HepG2 (cell line): ENCODE measurements around the gene BID. TPM values are rescaled to one million over a fixed set of nuclear protein-coding genes. Genes with fewer than 3 reads are reported as not detected.

ENCODE experiments used
- CC2D1A ChIP-seq: sonication (generic); formaldehyde crosslinking; IDR thresholded peaks from 2 replicates; pipeline ENCODE4 v1.8.1; 2023; ENCODE audit warnings: mild to moderate bottlenecking, missing genetic modification reagents
- HDAC2 ChIP-seq: sonication (generic); formaldehyde crosslinking; IDR thresholded peaks from 2 replicates; pipeline ENCODE4 v1.4.0; 2020; ENCODE audit warnings: missing genetic modification reagents
- MAFK ChIP-seq, 2 experiments: IDR thresholded peaks in 1 of 2; conservative IDR thresholded peaks in 1 of 2; 2 replicates each; pipeline ENCODE4 v1.6.1; 2011; ENCODE audit warnings: improper control_type of control experiment in 2 of 2, low read length in 2 of 2
- MATR3 ChIP-seq: sonication (generic); formaldehyde crosslinking; IDR thresholded peaks from 2 replicates; pipeline ENCODE4 v1.4.0; 2020; ENCODE audit warnings: missing genetic modification reagents
- PITX1 ChIP-seq: sonication (generic); formaldehyde crosslinking; IDR thresholded peaks from 2 replicates; pipeline ENCODE4 v1.5.1; 2020; ENCODE audit warnings: mild to moderate bottlenecking, missing genetic modification reagents
- POLR2AphosphoS2 ChIP-seq: IDR thresholded peaks from 2 replicates; pipeline ENCODE4 v1.6.1; 2011; ENCODE audit warnings: low read depth, low read length, improper control_type of control experiment
- SAFB2 ChIP-seq: sonication (generic); formaldehyde crosslinking; IDR thresholded peaks from 2 replicates; pipeline ENCODE4 v1.5.1; 2020; ENCODE audit warnings: missing genetic modification reagents, low read depth, mild to moderate bottlenecking, borderline replicate concordance
- SMYD3 ChIP-seq: sonication (generic); formaldehyde crosslinking; IDR thresholded peaks from 2 replicates; pipeline ENCODE4 v1.8.1; 2023; ENCODE audit warnings: mild to moderate bottlenecking, missing genetic modification reagents
- TBX3 ChIP-seq: fragments of 450-650 bp; IDR thresholded peaks from 2 replicates; pipeline ENCODE4 v1.6.1; 2017; ENCODE audit warnings: antibody characterized with exemption, mild to moderate bottlenecking, inconsistent platforms, borderline replicate concordance
- ZFY ChIP-seq: sonication (generic); formaldehyde crosslinking; IDR thresholded peaks from 2 replicates; pipeline ENCODE4 v1.4.0; 2020; ENCODE audit warnings: missing genetic modification reagents
- ZNF12 ChIP-seq: sonication (generic); formaldehyde crosslinking; IDR thresholded peaks from 2 replicates; pipeline ENCODE4 v1.5.0; 2020; ENCODE audit warnings: missing genetic modification reagents
- ZNF225 ChIP-seq: sonication (generic); formaldehyde crosslinking; IDR thresholded peaks from 2 replicates; pipeline ENCODE4 v1.4.0; 2020; ENCODE audit warnings: mild to moderate bottlenecking, missing genetic modification reagents
- ZNF234 ChIP-seq: sonication (generic); formaldehyde crosslinking; conservative IDR thresholded peaks from 2 replicates; pipeline ENCODE4 v1.5.1; 2020; ENCODE audit warnings: mild to moderate bottlenecking, missing genetic modification reagents
- ZNF496 ChIP-seq: sonication (generic); formaldehyde crosslinking; IDR thresholded peaks from 2 replicates; pipeline ENCODE4 v1.8.1; 2023; ENCODE audit warnings: mild to moderate bottlenecking, moderate library complexity, missing genetic modification reagents; ENCODE audit not compliant: insufficient replicate concordance
- ZNF556 ChIP-seq: sonication (generic); formaldehyde crosslinking; IDR thresholded peaks from 2 replicates; pipeline ENCODE4 v1.4.0; 2020; ENCODE audit warnings: mild to moderate bottlenecking, missing genetic modification reagents, borderline replicate concordance
- ZNF598 ChIP-seq: sonication (generic); formaldehyde crosslinking; IDR thresholded peaks from 2 replicates; pipeline ENCODE4 v1.5.1; 2020; ENCODE audit warnings: mild to moderate bottlenecking, missing genetic modification reagents, borderline replicate concordance
- ZNF614 ChIP-seq: IDR thresholded peaks from 2 replicates; pipeline ENCODE4 v1.6.1; 2018; ENCODE audit warnings: missing biosample characterization, missing genetic modification reagents, inconsistent platforms, borderline replicate concordance
- ZNF724P ChIP-seq: sonication (generic); formaldehyde crosslinking; IDR thresholded peaks from 2 replicates; pipeline ENCODE4 v1.8.0; 2022; ENCODE audit warnings: missing genetic modification reagents, borderline replicate concordance
- polyA plus RNA-seq, 8 experiments: library from polyadenylated mRNA; depleted of rRNA in 3 of 8; stranded (reverse) in 7 of 8; unstranded in 1 of 8; fragments of >200 nt; fragmentation: Illumina TruSeq in 4 of 8; extraction: Trizol in 4 of 8; gene quantifications; 2 replicates each; pipeline versions ENCODE4 v1.2.1 to v1.2.3, GENCODE V29; 2011 to 2016; ENCODE audit warnings: low read depth in 4 of 8, missing spikeins in 1 of 8, mixed read lengths in 1 of 8; ENCODE audit not compliant: insufficient read depth in 1 of 8
- total RNA-seq, 5 experiments: library from RNA; depleted of rRNA; stranded (reverse); fragments of >200 nt; fragmentation: Illumina TruSeq; extraction: Trizol; gene quantifications; 2 replicates each; pipeline ENCODE4 v1.2.3, GENCODE V29; 2016; ENCODE audit warnings: low read depth in 1 of 5
- TF ChIP-seq, protein P1 (sequence below): sonication (generic); formaldehyde crosslinking; IDR thresholded peaks from 2 replicates; pipeline ENCODE4 v1.5.0; 2020; ENCODE audit warnings: mild to moderate bottlenecking, missing genetic modification reagents
- TF ChIP-seq, protein P2 (sequence below): sonication (generic); formaldehyde crosslinking; IDR thresholded peaks from 2 replicates; pipeline ENCODE4 v1.4.0; 2020; ENCODE audit warnings: mild to moderate bottlenecking, missing genetic modification reagents
- TF ChIP-seq, protein P3 (sequence below): sonication (generic); formaldehyde crosslinking; conservative IDR thresholded peaks from 2 replicates; pipeline ENCODE4 v1.4.0; 2020; ENCODE audit warnings: missing genetic modification reagents
- TF ChIP-seq, protein P4 (sequence below): sonication (generic); formaldehyde crosslinking; IDR thresholded peaks from 2 replicates; pipeline ENCODE4 v1.5.0; 2020; ENCODE audit warnings: missing genetic modification reagents
- TF ChIP-seq, protein P5 (sequence below): sonication (generic); formaldehyde crosslinking; IDR thresholded peaks from 2 replicates; pipeline ENCODE4 v1.8.1; 2023; ENCODE audit warnings: mild to moderate bottlenecking, missing genetic modification reagents

Gene BID
- total and polyA plus RNA-seq, 2 of the 13 experiments (the other 11 are each of a cell fraction or from before 2014, with no cell fraction given): 35.3 to 51.7 TPM

DNA sequence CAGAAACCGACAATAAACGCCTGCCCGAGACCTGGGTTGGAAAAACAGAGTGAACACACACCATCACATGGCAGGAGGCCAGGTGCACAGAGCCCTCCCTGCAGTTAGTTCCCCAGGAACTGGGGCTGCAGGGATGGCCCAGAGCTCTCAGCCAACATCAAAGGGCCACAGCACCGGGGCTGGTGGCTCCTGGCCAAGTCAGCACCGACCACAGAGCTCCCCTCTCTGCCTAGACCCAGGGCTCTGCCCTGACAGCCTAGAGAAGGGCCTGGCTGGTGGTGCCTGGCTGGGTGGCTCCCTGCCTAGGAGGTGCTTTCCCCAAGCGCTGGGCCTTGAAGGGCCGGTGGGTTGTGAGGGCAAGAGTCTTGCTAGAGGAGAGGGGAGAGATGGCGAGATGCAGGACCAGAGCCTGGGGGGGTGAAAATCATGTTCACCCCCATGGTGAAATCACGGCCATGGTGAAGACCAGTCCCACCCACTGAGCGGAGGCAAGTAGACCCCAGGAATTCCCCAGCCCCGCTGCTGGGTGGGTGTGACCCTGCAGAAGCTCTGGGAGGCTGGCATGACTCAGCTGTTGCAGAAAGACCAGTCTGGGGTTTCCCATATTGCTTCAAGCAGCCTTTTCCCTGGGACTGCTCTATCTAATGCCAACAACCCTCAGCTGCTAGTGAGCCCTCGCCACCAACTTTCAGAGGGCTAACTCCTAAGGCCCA is 7.2 kb upstream of the BID start (continued):
- TF ChIP-seq ZNF496 (CRISPR knock-in tag) (no peak), ZNF234 (CRISPR knock-in tag) (no peak), CC2D1A (CRISPR knock-in tag) (no peak), MATR3 (CRISPR knock-in tag) (no peak), ZNF225 (no peak), TBX3 (no peak), POLR2AphosphoS2 (no peak), ZNF724P (no peak), MAFK (conservative IDR thresholded peaks at IDR 0.05 in 1 of 2, IDR thresholded peaks at IDR 0.05 in 1 of 2; ENCODE audit: low read length in 2 of 2) (0 out of 4 replicates have a peak, but pooled peaks have one; percentile 5 to 15), ZNF556 (CRISPR knock-in tag) (peak; percentile 58; the same call in 1 of the 2 replicates), HDAC2 (CRISPR knock-in tag) (peak; percentile 12; the same call in 1 of the 2 replicates), PITX1 (CRISPR knock-in tag) (no peak), ZNF598 (0 out of 2 replicates have a peak, but pooled peaks have one; percentile 54), SAFB2 (CRISPR knock-in tag) (no peak), ZNF12 (no peak), ZFY (peak; percentile 42; the same call in 1 of the 2 replicates), ZNF614 (CRISPR knock-in tag) (0 out of 2 replicates have a peak, but pooled peaks have one; percentile 46), SMYD3 (no peak)
- TF ChIP-seq, protein P1, sequence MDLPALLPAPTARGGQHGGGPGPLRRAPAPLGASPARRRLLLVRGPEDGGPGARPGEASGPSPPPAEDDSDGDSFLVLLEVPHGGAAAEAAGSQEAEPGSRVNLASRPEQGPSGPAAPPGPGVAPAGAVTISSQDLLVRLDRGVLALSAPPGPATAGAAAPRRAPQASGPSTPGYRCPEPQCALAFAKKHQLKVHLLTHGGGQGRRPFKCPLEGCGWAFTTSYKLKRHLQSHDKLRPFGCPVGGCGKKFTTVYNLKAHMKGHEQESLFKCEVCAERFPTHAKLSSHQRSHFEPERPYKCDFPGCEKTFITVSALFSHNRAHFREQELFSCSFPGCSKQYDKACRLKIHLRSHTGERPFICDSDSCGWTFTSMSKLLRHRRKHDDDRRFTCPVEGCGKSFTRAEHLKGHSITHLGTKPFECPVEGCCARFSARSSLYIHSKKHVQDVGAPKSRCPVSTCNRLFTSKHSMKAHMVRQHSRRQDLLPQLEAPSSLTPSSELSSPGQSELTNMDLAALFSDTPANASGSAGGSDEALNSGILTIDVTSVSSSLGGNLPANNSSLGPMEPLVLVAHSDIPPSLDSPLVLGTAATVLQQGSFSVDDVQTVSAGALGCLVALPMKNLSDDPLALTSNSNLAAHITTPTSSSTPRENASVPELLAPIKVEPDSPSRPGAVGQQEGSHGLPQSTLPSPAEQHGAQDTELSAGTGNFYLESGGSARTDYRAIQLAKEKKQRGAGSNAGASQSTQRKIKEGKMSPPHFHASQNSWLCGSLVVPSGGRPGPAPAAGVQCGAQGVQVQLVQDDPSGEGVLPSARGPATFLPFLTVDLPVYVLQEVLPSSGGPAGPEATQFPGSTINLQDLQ (CRISPR knock-in tag): no peak
- TF ChIP-seq, protein P2, sequence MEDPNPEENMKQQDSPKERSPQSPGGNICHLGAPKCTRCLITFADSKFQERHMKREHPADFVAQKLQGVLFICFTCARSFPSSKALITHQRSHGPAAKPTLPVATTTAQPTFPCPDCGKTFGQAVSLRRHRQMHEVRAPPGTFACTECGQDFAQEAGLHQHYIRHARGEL (CRISPR knock-in tag): no peak
- TF ChIP-seq, protein P3, sequence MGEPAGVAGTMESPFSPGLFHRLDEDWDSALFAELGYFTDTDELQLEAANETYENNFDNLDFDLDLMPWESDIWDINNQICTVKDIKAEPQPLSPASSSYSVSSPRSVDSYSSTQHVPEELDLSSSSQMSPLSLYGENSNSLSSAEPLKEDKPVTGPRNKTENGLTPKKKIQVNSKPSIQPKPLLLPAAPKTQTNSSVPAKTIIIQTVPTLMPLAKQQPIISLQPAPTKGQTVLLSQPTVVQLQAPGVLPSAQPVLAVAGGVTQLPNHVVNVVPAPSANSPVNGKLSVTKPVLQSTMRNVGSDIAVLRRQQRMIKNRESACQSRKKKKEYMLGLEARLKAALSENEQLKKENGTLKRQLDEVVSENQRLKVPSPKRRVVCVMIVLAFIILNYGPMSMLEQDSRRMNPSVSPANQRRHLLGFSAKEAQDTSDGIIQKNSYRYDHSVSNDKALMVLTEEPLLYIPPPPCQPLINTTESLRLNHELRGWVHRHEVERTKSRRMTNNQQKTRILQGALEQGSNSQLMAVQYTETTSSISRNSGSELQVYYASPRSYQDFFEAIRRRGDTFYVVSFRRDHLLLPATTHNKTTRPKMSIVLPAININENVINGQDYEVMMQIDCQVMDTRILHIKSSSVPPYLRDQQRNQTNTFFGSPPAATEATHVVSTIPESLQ (CRISPR knock-in tag): no peak
- TF ChIP-seq, protein P4, sequence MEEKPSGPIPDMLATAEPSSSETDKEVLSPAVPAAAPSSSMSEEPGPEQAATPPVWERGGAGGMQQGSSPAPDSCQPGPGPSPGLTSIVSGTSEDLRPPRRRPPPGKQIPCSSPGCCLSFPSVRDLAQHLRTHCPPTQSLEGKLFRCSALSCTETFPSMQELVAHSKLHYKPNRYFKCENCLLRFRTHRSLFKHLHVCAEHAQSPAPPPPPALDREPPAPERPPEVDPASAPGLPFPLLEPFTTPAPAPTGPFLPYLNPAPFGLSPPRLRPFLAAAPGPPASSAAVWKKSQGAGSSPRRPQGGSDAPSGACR: no peak
- TF ChIP-seq, protein P5, sequence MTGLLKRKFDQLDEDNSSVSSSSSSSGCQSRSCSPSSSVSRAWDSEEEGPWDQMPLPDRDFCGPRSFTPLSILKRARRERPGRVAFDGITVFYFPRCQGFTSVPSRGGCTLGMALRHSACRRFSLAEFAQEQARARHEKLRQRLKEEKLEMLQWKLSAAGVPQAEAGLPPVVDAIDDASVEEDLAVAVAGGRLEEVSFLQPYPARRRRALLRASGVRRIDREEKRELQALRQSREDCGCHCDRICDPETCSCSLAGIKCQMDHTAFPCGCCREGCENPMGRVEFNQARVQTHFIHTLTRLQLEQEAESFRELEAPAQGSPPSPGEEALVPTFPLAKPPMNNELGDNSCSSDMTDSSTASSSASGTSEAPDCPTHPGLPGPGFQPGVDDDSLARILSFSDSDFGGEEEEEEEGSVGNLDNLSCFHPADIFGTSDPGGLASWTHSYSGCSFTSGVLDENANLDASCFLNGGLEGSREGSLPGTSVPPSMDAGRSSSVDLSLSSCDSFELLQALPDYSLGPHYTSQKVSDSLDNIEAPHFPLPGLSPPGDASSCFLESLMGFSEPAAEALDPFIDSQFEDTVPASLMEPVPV (CRISPR knock-in tag): no peak
